GM19351 (cell line): ENCODE data around the gene UBE2L3.
"Not testable (repeated sequence)": the region's sequence is repeated elsewhere in the genome, so short reads cannot be mapped to it uniquely, and the experiment has no call there.

Source experiments
- ATAC-seq: cut with Tn5 transposase; IDR thresholded peaks from one replicate; pipeline ENCODE4 v1.9.1; 2021; ENCODE audit warnings: mild to moderate bottlenecking, moderate library complexity; ENCODE audit not compliant: unreplicated experiment

UBE2L3 gene

DNA sequence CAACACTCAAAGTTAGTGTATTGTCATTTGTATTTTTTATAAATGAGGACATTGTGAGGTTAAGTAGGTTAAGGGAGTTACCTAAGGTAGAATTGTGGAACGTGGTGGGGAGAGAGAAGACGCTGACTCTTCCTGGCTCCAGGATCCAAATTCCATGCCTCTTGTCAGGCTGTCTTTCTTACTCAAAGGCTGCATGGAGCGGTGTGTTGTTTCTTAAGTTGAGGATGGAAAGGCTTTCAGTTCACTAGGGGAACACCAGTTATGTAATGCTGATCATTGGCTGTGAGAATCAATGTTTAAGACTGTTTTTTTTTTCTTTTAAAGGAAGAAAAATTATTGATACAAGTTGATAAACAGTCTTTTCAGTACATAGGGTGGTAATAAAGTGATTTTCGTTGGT, 2.9 kb downstream of the UBE2L3 start:
- ATAC-seq, result no peak

DNA sequence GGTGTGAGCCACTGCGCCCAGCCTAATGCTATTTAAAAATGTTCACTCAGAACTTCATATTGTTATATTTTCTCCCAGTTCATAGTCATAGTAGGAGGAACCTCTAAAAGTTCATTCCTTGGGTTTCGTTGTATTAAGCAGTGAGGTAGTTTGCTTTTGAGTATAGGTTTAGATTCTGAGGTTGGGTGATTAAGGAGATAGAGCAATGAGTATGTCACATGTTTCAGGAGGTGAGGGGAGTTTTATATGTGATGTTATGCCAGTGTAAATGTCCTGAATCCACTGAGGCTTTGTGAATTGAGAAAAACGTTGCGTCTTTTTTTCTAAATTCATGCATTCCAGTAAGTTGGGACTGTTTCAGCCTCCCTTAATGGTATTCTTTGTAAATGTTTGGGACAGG, 4.2 kb downstream of the UBE2L3 start:
- no peak for ATAC-seq

DNA sequence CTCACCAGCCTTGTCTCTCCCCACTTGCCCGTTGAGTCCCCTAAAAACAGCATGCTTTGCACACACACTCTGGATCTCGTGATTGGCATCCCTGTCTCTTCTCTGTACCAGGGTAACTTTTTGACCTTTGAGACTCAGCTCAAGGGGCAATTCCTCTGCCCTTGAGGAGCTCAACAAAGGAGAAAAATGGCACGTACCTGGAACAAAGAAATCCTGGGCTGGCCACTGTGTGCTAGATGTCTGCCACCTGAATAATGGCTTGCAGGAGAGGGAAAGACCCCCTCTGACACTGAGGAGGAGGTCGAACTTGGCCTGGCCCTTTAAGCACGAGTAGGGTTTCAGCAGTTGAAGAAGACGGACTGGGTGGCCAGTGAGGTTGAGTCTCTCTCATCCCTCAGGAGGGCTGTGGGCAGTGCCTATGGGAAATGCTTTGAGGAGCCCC, 5.8 kb downstream of the UBE2L3 start:
- no peak for ATAC-seq

DNA sequence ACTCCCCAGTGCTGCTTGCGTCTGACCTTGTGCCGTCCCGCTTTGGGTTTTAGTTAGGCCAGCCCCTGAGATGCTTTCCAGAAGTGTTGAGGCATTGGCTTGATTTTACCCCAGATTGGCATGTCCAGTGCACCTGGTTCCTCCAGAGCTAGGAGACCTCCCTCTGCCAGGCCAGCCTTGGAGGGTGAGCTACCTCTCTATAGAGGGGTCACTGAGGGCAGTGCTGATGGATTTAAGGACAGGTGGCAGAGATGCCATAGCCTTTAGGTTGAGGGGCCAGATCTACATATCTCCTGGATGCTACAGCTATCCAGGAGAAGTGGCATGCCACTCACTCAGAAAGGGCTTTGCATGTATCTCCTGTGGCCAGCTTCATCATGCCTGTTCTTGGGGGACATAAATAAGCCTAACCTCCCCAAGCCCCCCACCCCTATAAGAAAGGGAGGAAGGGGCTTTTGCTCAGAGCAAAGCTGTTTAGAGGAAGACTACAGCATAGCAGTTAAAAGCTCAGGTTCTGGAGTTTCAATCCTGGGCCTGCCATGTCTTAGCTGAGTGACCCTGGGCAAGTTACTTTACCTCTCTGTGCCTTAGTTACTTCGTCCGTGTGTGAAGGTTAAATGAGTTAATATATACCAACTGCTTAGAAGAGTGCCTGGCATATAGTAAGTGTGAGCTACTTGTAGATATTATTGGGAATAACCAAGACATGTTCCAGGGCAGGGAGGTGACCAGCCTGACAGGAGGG, 6.4 kb downstream of the UBE2L3 start:
- ATAC-seq, result no peak

DNA sequence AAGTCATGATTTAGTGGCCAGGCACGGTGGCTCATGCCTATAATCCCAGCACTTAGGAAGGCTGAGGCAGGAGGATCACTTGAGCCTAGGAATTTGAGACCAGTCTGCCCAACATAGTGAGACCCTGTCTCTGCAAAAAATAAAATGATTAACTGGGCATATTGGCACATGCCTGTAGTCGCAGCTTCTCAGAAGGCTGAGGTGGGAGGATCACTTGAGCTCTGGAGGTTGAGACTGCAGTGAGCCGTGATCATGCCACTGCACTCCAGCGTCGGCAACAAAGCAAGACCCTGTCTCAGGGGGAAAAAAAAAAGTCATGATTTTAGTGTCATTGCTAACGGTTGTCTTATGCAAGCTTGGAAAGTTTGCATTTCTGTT, 11.9 kb downstream of the UBE2L3 start:
- ATAC-seq, result no peak

DNA sequence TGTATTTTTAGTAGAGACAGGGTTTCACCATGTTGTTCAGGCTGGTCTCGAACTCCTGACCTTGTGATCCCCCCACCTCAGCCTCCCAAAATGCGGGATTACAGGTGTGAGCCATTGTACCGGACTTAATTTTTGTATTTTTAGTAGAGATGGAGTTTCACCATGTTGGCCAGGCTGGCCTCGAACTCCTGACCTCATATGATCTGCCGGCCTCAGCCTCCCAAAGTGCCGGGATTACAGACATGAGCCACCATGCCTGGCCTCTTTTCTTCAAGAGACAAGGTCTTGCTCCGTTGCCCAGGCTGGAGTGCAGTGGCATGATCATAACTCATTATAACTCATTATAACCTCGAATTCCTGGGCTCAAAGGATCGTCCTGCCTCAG, 13.1 kb downstream of the UBE2L3 start:
- ATAC-seq, result not testable (repeated sequence)

DNA sequence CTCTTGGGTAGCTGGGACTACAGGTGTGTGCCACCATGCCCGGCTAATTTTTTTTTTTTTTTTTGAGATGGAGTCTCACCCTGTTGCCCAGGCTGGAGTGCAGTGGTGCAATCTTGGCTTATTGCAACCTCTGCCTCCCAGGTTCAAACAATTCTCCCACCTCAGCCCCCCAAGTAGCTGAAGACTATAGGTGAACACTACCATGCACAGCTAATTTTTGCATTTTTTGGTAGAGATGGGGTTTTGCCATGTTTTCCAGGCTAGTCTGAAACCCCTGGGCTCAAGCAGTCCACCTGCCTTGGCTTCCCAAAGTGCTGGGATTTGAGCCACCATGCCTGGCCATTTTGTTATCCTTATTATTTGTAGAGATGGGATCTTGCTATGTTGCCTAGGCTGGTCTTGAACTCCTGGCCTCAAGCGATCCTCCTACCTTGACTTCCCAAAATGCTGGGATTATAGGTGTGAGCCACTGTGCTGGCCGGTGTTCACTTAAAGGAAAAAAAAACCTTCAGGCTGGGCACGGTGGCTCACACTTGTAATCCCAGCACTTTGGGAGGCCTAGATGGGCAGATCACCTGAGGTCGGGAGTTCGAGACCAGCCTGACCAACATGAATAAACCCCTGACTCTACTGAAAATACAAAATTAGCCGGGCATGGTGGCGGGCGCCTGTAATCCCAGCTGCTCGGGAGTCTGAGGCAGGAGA, 13.6 kb downstream of the UBE2L3 start:
- not testable (repeated sequence) for ATAC-seq

DNA sequence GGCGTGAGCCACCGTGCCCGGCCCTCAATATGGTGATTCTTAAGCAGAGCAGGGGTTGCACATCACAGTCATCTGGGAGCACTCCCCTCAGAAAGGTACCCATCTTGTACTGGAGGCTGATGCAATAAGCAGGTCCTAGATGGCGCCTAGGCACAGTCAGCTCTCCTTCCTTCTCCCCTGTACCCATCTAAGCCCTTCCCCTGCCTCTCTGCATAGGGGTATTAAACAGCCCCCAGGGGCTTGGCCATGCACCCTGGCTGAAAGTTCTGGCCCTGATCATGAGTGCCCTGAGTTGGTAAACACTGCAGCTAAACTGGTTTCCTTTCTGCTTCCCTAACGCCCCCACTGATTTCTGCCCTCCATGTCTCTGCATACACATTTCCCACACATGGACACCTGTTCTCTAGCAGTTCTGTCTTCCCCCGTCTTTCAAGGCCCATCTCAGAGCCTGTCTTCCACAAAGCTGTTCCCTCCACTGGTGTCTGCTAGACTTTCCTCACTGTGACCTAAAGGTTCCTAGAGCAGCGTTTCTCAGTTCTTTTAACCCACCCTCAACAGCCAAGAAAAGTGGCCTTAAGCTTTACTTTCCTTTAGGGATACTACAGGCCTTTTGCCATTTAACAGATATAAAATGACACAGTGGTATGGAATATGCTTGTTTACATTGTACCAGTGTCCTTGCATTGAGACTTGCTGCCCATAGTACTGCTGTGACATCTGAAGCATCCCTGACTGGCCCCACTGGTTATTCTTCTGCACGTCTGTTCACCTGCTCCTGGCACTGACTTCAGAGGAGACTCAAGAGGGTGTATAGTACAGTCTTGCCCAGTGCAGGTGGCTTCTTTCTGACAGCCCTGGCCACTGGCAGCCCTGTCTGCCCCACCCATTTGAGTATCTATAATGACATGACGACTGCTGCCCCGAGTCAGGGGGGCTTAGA, 15.6 kb downstream of the UBE2L3 start:
- no peak for ATAC-seq

DNA sequence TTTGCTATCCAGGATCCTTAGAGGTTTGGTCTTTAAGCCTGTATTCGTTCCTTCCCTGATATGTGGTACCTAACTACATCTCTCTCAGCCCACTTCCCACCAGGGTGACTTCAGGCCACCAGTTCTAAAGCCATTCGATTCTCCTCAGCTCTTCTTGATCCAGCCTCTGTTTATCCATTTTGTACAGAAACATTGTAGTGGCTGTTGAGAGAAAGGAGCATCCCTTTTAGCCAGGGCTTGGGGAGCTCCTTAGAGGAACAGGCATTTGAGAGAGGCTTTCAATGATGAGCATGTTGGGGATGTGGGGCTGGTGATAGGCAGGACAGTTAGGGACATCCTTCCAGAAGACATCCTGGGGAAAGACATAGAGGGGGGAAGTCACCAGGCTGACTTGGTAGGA, 17.9 kb downstream of the UBE2L3 start:
- ATAC-seq, result no peak

DNA sequence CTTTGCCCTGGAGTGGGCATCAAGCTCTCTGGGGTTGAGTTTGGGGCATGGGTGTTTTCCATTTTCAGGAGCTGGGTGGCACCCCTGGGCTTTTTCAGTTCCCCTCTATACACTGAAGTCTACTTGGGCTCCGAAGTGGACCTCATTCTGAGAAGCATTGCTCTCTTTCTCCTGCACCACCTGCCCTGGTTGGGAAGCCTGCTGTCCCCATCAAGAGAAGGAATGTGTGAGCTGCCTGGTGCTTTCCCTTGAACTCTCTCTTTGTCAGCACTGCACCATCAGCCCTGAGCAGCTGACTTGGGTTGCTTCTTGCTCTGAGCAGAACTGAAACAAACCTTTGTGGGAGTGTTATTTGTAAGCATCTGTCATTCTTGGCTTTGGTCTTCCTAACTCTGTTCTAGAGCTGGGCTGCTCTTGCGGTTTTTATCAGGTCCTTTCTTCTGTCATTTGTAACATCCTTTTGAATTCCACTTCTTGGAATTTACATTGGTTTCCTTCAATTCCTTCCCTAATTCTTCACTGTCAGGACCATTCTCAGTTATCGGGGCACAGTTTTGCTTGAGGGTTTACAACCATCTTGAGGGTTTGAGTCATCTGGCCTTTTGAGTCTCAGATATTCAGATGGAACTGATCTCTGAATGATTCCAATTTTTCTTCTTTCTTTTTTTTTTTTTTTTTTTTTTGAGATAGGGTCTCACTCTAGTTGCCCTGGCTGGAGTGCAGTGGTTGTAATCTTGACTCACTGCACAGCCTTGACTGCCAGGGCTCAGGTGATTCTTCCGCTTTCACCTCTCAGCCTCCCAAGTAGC, 20.5 kb downstream of the UBE2L3 start:
- ATAC-seq, result peak; percentile 90

DNA sequence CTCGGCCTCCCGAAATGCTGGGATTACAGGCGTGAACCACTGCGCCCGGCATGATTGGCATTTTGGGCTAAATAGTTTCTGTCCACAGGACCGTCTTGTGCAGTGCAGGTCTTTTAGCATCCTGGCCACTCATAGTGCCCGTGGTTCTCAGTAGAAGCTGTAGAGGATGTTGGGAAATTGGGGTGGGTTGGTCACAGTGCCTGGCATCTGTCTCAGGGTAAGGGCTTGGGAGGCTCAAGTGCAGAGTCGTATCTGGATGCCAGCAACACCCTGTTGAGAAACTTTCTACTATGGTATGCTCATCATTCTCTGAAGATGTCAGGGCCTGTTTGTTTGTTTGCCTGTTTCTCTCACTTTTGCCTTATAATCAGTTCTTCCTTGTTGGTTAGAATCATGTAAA, 21.9 kb downstream of the UBE2L3 start:
- ATAC-seq, result no peak

DNA sequence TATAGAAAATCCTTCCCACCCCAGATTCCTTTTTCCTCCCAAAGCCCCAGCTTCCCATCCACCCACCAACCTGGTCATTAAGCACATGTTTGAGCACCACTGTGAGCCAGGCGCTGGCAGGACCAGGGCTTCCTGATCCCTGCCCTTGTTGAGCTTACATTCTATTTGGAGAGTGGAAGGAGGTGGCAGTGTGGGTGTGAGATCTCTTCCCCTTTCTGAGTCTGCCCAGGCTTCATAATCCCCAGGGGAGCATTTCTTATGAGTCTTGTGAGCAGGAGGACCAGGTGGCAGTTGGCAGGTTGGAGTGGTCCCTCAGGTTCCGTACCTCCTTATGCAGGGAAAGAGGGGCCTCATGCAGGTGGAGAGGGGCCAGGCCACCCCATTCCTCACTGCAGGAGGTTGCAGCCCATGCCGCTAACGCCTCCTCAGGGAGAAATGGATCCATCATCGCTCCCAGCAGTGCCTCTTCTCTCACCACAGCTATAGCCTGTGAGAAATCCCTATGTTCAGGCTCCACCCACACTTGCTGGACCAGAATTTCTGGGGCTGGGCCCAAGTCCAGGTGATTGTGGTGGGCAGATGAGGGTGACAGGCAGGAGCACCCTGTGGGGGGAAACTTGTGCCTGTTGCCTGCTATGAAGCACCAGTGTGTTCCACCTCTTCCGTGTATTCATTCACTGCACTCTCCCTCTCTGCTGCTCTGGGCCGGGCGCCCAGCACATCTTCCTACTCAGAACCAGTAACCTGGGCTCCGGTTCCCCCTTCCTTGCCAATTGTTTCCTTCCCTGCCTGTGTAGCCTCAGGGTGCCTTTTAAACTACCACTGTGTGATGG, 23.5 kb downstream of the UBE2L3 start:
- ATAC-seq, result no peak

DNA sequence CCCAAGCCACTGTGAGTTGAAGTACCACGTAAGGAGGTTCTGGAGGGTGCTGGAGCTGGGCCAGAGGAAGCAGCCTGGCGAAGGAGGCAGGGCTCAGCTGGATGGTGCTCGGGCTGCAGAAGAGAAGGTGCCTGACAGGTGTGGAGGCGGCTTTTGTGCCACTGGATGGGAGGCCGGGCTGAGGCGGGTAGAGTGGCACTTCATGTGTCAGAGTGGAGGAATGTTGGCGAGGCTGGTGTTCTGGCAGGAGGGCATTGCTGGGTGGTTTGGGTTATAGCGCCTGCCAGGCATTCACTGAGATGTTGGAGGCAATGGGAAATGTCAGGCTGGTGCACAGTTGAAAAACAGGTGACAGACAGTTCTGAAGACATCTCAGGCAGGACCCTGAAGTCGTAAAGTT, 24.2 kb downstream of the UBE2L3 start:
- ATAC-seq, result no peak

DNA sequence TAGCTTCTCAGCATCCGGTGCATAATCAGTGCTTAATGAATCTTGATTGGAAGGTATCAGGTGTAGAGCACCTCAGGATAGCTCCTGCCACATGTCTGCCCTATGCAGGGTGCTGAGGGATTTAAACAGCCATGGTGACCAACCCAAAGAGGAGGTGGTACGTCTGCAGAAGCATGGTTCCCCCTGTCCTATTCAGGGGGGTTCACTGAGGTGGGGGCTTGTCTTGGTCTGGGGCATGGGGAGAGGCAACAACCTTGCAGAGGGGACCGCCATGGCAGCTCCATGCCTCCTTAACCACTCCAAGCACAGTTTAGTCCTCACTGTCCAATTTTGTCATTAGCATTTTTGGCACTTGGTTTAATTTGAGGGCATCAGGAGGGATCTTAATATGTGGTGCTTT, 24.9 kb downstream of the UBE2L3 start:
- ATAC-seq, result no peak

DNA sequence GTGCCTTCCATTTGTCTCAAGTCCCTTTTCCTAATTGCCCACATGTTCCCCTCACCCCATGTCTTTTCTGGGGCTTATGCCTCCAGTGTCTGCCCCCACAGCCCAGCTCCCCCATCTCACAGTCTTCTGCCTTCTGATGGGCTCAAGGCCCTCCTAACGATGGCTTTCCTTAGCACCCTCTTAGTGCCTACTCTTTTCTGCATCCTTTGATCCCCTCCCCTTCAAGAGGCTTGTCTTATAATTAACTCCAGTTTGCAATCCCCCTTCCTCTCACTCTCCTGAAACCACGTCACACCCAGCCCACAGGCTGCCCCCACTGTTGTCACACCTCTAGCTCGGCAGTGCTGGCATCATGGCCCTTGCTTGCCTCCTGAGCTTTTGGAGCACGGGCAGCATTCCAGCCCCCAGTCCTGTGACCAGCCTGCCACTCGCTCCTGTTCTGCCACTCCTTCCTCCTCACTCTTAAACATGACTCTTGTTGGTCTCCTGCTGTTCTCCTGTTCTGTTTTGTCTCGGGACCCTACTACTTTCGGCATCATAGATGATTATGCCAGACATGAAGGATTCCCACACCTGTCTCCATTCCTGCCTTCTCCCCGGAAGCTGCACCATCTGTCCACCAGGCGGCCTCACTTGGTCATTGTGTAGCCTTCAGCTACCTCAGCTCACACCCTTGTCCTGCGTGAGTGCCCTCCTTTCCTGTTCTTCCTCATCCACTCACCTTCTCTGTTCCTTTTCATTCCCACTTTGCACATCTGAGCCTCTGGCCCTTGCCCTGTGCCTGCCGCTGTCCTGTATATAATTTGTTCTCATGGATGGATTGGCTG, 26.1 kb downstream of the UBE2L3 start:
- ATAC-seq, result no peak

DNA sequence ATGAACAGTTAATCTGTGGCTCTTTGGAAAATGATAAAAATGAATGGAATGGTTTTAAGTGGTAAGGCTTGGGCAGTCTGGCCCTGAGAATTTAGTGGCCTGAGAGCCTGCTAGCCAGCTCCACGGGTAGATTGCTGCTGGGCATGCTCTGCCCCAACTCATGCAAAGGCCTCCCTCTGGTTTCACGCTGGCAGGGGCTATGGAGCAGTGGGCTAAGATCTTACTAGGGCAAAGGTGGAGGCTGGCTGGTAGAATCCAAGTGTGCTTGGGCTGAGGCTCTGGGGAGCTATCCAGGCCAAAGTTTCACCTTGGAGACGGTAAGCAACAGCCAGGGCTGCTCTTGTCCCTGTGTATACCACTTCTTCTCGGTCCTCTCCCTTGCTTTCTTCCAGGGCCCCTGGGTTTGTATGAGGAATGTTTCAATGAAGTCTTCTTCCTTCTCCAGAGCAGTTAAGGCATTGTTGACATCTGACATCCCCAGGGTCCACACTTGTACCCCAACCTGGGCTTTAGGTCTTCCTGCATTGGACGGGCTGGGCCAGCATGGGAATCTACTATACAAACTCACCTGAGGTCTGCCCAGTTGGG, 27.4 kb downstream of the UBE2L3 start:
- ATAC-seq, result no peak

DNA sequence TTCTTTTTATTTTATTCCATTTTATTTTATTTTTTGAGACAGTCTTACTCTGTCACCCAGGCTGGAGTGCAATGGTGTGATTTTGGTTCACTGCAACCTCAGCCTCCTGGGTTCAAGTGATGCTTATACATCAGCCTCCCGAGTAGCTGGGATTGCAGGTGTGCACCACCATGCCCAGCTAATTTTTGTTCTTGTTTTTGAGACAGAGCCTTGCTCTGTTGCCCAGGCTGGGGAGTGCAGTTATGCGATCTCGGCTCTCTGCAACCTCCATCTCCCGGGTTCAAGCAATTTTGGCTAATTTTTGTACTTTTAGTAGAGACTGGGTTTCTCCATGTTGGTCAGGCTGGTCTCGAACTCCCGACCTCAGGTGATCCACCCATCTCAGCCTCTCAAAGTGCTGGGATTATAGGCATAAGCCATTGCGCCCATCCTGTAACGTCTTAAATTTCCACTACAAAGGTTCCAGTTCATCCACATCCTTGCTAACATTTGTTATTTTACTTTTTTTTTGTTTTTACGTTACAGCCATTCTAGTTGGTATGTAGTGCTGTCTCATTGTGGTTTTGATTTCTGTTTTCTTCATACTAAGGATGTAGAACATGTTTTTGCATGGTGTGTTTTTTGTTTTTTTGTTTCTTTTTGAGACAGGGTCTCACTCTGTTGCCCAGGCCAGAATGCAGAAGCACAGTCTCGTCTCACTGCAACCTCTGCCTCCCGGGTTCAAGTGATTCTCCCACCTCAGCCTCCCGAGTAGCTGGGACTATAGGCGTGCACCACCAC, 29.0 kb downstream of the UBE2L3 start:
- not testable (repeated sequence) for ATAC-seq

DNA sequence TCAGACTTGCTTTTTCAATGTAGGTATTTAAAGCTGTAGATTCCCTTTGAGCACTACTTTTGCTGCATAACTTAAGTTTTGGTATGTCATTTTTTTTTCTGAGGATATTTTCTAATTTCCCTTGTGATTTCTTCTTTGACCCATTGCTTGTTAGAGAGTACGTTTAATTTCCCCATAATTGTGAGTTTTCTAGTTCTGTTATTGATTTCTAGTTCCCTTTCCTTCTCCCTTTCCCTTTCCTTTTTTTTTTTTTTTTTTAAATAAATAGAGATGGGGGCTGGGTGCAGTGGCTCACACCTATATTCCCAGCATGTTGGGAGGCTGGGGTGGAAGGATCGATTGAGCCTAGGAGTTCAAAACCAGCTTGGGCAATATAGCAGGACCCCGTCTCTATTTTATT, 30.8 kb downstream of the UBE2L3 start:
- ATAC-seq, result no peak
